Type B pancreatic cell (in vitro differentiated cells): ENCODE measurements around the gene JOSD2. TPM values are rescaled to one million over a fixed set of nuclear protein-coding genes. Genes with fewer than 3 reads are reported as not detected.

ENCODE experiments used
- DNase-seq: peaks from one replicate; pipeline ENCODE4 v3.0.0; 2021; ENCODE audit warnings: mixed read lengths; ENCODE audit not compliant: unreplicated experiment; ENCODE audit errors: extremely low spot score
- H3K27ac Mint-ChIP-seq: 2 replicates; pipeline ENCODE4 v1.8.0; 2021; ENCODE audit warnings: mild to moderate bottlenecking, mixed read lengths
- H3K27me3 Mint-ChIP-seq: 2 replicates; pipeline ENCODE4 v1.8.0; 2021; ENCODE audit warnings: mixed read lengths
- H3K36me3 Mint-ChIP-seq: 2 replicates; pipeline ENCODE4 v1.8.0; 2021; ENCODE audit warnings: mixed read lengths
- H3K4me1 Mint-ChIP-seq: one replicate; pipeline ENCODE4 v1.8.0; 2021; ENCODE audit warnings: mixed read lengths; ENCODE audit not compliant: unreplicated experiment
- H3K4me3 Mint-ChIP-seq: 2 replicates; pipeline ENCODE4 v1.8.0; 2021; ENCODE audit warnings: mild to moderate bottlenecking, mixed read lengths
- H3K9me3 Mint-ChIP-seq: 2 replicates; pipeline ENCODE4 v1.8.0; 2021; ENCODE audit warnings: mixed read lengths
- CTCF ChIP-seq: fragments of 200-600 bp; sonication (generic); conservative IDR thresholded peaks from 2 replicates; pipeline ENCODE4 v1.5.0; 2021; ENCODE audit warnings: antibody characterized with exemption, mild to moderate bottlenecking
- total RNA-seq: library from RNA; stranded (reverse); gene quantifications from 2 replicates; pipeline ENCODE4 v1.2.1, GENCODE V29; 2021; ENCODE audit warnings: low replicate concordance

Gene JOSD2
- total RNA-seq, 1 donor from 2014 or later = 16.2 TPM

DNA sequence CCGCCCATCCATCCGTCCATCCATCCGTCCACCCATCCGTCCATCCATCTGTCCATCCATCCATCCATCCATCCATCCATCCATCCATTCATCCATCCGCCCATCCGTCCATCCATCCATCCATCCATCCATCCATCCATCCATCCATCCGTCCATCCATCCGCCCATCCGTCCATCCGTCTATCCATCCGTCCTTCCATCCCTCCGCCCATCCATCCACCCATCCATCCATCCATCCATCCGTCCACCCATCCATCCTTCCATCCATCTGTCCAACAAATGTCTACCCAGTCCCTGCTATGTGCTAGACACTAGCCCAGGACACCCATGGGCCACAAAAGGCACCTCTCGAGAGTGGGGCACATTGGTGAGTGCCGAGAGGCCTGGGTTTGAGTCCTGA, 41.5 kb upstream of the JOSD2 start:
- peaks cover 61% of the 10 kb centered on the region for H3K27me3 Mint-ChIP-seq
- DNase-seq = no peak
- peaks cover 9% of the 10 kb centered on the region for H3K4me1 Mint-ChIP-seq
- TF ChIP-seq CTCF = no peak
- no peaks in the 10 kb centered on the region for H3K9me3 Mint-ChIP-seq
- H3K27ac Mint-ChIP-seq = no peak overlapping the region
- no peak overlapping the region for H3K4me3 Mint-ChIP-seq
- no peaks in the 10 kb centered on the region for H3K36me3 Mint-ChIP-seq

GRCh38 chr19:50551715-50552187, 40.8 kb upstream of the JOSD2 start:
- no peak for TF ChIP-seq CTCF
- DNase-seq = no peak
- Mint-ChIP-seq H3K9me3 (no peaks in the 10 kb centered on the region), H3K4me1 (peaks cover 9% of the 10 kb centered on the region), H3K4me3 (peak overlapping the region; percentile 78), H3K27me3 (peaks cover 59% of the 10 kb centered on the region), H3K36me3 (no peaks in the 10 kb centered on the region), H3K27ac (no peak overlapping the region)

- Mint-ChIP-seq H3K27me3 (peaks cover 57% of the 10 kb centered on the region), H3K27ac (no peak overlapping the region), H3K4me1 (peaks cover 4% of the 10 kb centered on the region), H3K36me3 (no peaks in the 10 kb centered on the region), H3K4me3 (peak overlapping the region; percentile 78), H3K9me3 (no peaks in the 10 kb centered on the region)
- no peak for DNase-seq
- no peak for TF ChIP-seq CTCF
Observed at GRCh38 chr19:50551034-50551714, 40.2 kb upstream of the JOSD2 start.

DNA sequence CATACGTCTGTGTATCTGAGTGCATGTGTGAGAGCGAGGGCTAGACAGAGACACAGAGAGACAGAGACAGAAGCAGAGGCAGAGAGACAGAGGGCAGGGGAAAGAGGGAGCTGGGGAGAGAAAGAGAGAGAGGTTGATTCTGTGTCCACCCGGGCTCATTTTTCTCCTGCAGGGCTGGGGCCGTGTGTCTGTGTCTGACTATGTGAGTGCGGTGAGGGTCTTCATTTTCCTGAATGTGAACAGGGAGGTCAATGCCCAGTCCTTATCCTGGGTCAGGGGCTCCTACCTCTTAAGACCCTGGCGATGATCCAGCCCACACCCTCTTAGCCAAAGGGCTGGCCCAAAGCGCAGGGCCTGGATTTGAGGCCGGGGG, 39.6 kb upstream of the JOSD2 start:
- Mint-ChIP-seq H3K4me1 (peaks cover 4% of the 10 kb centered on the region), H3K36me3 (no peaks in the 10 kb centered on the region), H3K9me3 (no peaks in the 10 kb centered on the region), H3K27ac (no peak overlapping the region), H3K4me3 (peak overlapping the region; percentile 53), H3K27me3 (peaks cover 54% of the 10 kb centered on the region)
- no peak for DNase-seq
- TF ChIP-seq CTCF = no peak

DNA sequence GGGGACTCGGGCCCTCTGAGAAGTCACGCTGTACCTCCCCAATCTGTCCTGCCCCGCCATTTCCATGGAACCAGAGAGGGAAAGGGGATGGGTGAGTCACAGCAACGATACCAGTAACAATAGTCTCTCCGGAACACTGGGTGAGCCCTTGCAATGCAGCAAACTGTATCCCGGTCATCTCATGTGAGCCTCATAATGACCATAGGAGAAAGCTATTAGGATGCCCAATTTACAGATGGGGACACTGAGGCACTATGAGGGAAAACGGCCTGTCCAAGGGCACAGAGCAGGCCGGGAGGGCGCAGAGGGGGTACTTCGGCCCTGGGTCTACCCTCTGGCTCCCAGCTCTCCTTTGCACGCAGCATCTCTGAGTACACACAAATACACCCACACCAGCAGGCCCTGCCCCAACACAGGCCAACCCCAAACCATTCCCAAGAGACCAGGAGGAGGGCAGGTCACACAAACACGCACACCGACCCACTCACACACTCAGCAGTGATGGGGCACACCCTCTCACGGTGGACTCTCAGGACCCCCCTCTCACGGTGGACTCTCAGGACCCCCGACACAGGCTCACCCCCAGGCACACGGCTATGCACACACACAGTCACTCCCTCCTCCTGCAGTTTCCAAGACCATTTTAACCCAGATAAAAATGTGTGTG, 39.1 kb upstream of the JOSD2 start:
- Mint-ChIP-seq H3K36me3 (no peaks in the 10 kb centered on the region), H3K27ac (no peak overlapping the region), H3K27me3 (peaks cover 50% of the 10 kb centered on the region), H3K4me1 (peaks cover 4% of the 10 kb centered on the region), H3K4me3 (peak overlapping the region; percentile 53), H3K9me3 (no peaks in the 10 kb centered on the region)
- no peak for TF ChIP-seq CTCF
- DNase-seq = no peak
